Esophagus muscularis mucosa (tissue), 4 donors: ENCODE measurements around the gene CCDC146. TPM values are rescaled to one million over a fixed set of nuclear protein-coding genes. Genes with fewer than 3 reads are reported as not detected.

Source experiments
- DNase-seq: peaks from one replicate; pipeline ENCODE4 v3.0.0-alpha.2; 2017; ENCODE audit errors: extremely low spot score
- H3K27ac ChIP-seq, 4 donors: fragments of 200-600 bp; sonication (generic); replicated peaks in 1 of 4; 1 replicate in 3 of 4; 2 replicates in 1 of 4; pipeline ENCODE4 v1.5.1; 2016 to 2019; ENCODE audit warnings: mild to moderate bottlenecking in 1 of 4
- H3K27me3 ChIP-seq, 4 donors: fragments of 200-600 bp; sonication (generic); one replicate each; pipeline versions ENCODE4 v1.5.1 to v1.6.0; 2016 to 2019
- H3K36me3 ChIP-seq, 4 donors: fragments of 200-600 bp; sonication (generic); one replicate each; pipeline ENCODE4 v1.5.1; 2016 to 2019
- H3K4me1 ChIP-seq, 4 donors: fragments of 200-600 bp; sonication (generic); one replicate each; pipeline ENCODE4 v1.5.1; 2016 to 2019
- H3K4me3 ChIP-seq, 4 donors: fragments of 200-600 bp; sonication (generic); 1 replicate in 2 of 4; 2 replicates in 2 of 4; pipeline ENCODE4 v1.5.1; 2016 to 2019; ENCODE audit warnings: mild to moderate bottlenecking in 4 of 4, moderate library complexity in 1 of 4
- H3K9me3 ChIP-seq, 4 donors: fragments of 200-600 bp; sonication (generic); 1 replicate in 3 of 4; 2 replicates in 1 of 4; pipeline ENCODE4 v1.5.1; 2016 to 2019
- EP300 ChIP-seq: sonication (generic); formaldehyde crosslinking; IDR thresholded peaks from one replicate; pipeline ENCODE4 v1.6.1; 2017; ENCODE audit warnings: antibody characterized with exemption
- POLR2A ChIP-seq: fragments of 450-650 bp; IDR thresholded peaks from one replicate; pipeline ENCODE4 v1.6.1; 2017; ENCODE audit warnings: antibody characterized with exemption, moderate library complexity, mild to moderate bottlenecking, low read depth
- POLR2AphosphoS5 ChIP-seq, 2 donors: sonication (generic); formaldehyde crosslinking; IDR thresholded peaks; one replicate each; pipeline ENCODE4 v1.6.1; 2017; ENCODE audit warnings: antibody characterized with exemption in 2 of 2
- WGBS: methylation state at CpG from one replicate; pipeline ENCODE4 v1.1.5; 2018; 5-methylcytosine and 5-hydroxymethylcytosine counted together
- intact Hi-C: fragments of 100-400 bp; cut with DNase I; formaldehyde crosslinking; loops from one replicate; pipeline ENCODE4 v1.15.1; 2023
- total RNA-seq, 4 donors: library from RNA; depleted of rRNA; stranded (reverse); fragments of >200 nt; gene quantifications; one replicate each; pipeline versions ENCODE4 v1.1.0 to v1.2.1, GENCODE V29; 2016
- TF ChIP-seq, protein P1 (sequence below), 3 experiments: fragments of 200-600 bp in 2 of 3; fragments of 450-650 bp in 1 of 3; sonication (generic) in 2 of 3; IDR thresholded peaks; one replicate each; pipeline ENCODE4 v1.5.1; 2017 to 2019; ENCODE audit warnings: antibody characterized with exemption in 3 of 3, mild to moderate bottlenecking in 2 of 3, moderate library complexity in 1 of 3

CCDC146 gene
- total RNA-seq, 4 donors from 2014 or later: 14.1 to 21.0 (median 16.2) TPM

- H3K4me3 ChIP-seq: peak overlapping the region in 1 of 4 donors; percentile 3
- H3K27me3 ChIP-seq: no peaks in the 10 kb centered on the region
- peak; percentile 37 for TF ChIP-seq EP300
- peak in 1 of 2 donors; percentile 53 for TF ChIP-seq POLR2AphosphoS5 (IDR thresholded peaks at IDR 0.05)
- TF ChIP-seq, protein P1, sequence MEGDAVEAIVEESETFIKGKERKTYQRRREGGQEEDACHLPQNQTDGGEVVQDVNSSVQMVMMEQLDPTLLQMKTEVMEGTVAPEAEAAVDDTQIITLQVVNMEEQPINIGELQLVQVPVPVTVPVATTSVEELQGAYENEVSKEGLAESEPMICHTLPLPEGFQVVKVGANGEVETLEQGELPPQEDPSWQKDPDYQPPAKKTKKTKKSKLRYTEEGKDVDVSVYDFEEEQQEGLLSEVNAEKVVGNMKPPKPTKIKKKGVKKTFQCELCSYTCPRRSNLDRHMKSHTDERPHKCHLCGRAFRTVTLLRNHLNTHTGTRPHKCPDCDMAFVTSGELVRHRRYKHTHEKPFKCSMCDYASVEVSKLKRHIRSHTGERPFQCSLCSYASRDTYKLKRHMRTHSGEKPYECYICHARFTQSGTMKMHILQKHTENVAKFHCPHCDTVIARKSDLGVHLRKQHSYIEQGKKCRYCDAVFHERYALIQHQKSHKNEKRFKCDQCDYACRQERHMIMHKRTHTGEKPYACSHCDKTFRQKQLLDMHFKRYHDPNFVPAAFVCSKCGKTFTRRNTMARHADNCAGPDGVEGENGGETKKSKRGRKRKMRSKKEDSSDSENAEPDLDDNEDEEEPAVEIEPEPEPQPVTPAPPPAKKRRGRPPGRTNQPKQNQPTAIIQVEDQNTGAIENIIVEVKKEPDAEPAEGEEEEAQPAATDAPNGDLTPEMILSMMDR (IDR thresholded peaks at IDR 0.05): no peak
- H3K36me3 ChIP-seq: no peaks in the 10 kb centered on the region
- H3K4me1 ChIP-seq: peaks cover 37 to 77% (median 62%) of the 10 kb centered on the region in 4 donors
- peak overlapping the region; percentile 78 to 84 (median 79) for H3K27ac ChIP-seq
- intact Hi-C loops: loop anchor here (5.0 kb wide), 1 partner anchor 125 kb away; no protein-coding TSS in a partner anchor
- WGBS: 43% methylated on average over 7 of the region's 12 CpGs
- H3K9me3 ChIP-seq: no peaks in the 10 kb centered on the region
- DNase-seq: peak; percentile 55
Observed at GRCh38 chr7:77327067-77327931, 204.9 kb downstream of the CCDC146 start.

GRCh38 chr7:77327932-77328628 lies 205.7 kb downstream of the CCDC146 start:
- intact Hi-C loops: loop anchor here (5.0 kb wide), 1 partner anchor 126 kb away; no protein-coding TSS in a partner anchor
- no peak for DNase-seq
- WGBS: 44% methylated on average over 2 of the region's 6 CpGs
- Histone ChIP-seq H3K9me3 (no peaks in the 10 kb centered on the region), H3K36me3 (no peaks in the 10 kb centered on the region), H3K4me3 (peak overlapping the region in 1 of 4 donors; percentile 4), H3K27ac (peak overlapping the region; percentile 78 to 84 (median 79)), H3K27me3 (no peaks in the 10 kb centered on the region), H3K4me1 (peaks cover 37 to 77% (median 63%) of the 10 kb centered on the region in 4 donors)
- TF ChIP-seq POLR2A (no peak), POLR2AphosphoS5 (IDR thresholded peaks at IDR 0.05) (peak in 1 of 2 donors; percentile 17), EP300 (no peak)
- TF ChIP-seq, protein P1 (IDR thresholded peaks at IDR 0.05): peak in 1 of 3 experiments; percentile 16

DNA sequence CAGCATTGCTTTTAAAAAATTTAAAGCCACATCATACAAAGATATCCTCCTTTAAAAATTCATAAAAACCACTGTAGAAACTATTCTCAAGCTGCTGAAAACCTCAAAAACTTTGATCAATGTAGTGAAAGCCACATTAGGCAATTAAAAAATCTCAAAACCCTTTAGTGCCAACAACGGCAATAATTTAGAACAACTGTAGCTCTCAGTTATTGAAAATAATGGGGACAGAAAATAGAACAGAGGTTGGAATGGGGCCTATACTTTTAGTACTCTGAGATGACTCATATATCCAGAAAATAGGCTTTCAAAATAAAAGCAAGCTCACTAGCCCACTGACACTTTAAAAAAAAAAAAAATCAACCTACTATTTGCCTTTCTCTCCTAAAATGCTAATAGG lies 206.3 kb downstream of the CCDC146 start:
- no peak for DNase-seq
- Histone ChIP-seq H3K4me3 (no peak overlapping the region), H3K9me3 (no peaks in the 10 kb centered on the region), H3K27ac (peak overlapping the region; percentile 78 to 84 (median 79)), H3K4me1 (peaks cover 37 to 77% (median 63%) of the 10 kb centered on the region in 4 donors), H3K27me3 (no peaks in the 10 kb centered on the region), H3K36me3 (no peaks in the 10 kb centered on the region)
- intact Hi-C loops: loop anchor here (5.0 kb wide), 1 partner anchor 126 kb away; no protein-coding TSS in a partner anchor
- TF ChIP-seq, protein P1 (IDR thresholded peaks at IDR 0.05): no peak
- TF ChIP-seq EP300: no peak
- no peak for TF ChIP-seq POLR2A
- TF ChIP-seq POLR2AphosphoS5 (IDR thresholded peaks at IDR 0.05): no peak
- 8% methylated on average over 1 of the region's 1 CpG for WGBS

GRCh38 chr7:77329466-77330168 lies 207.2 kb downstream of the CCDC146 start:
- no peak for TF ChIP-seq POLR2AphosphoS5 (IDR thresholded peaks at IDR 0.05)
- TF ChIP-seq, protein P1 (IDR thresholded peaks at IDR 0.05): no peak
- TF ChIP-seq EP300: no peak
- TF ChIP-seq POLR2A: no peak
- no peak overlapping the region for H3K4me3 ChIP-seq
- DNase-seq: peak; percentile 31
- peak overlapping the region; percentile 29 to 79 (median 78) for H3K27ac ChIP-seq
- intact Hi-C loops: loop anchor here (5.0 kb wide), 3 partner anchors 82 to 207 kb away; partner anchors contain the start of gene CCDC146
- H3K36me3 ChIP-seq: no peaks in the 10 kb centered on the region
- no peaks in the 10 kb centered on the region for H3K9me3 ChIP-seq
- no peaks in the 10 kb centered on the region for H3K27me3 ChIP-seq
- 96% methylated on average over 4 of the region's 4 CpGs for WGBS
- peaks cover 37 to 70% (median 61%) of the 10 kb centered on the region in 4 donors for H3K4me1 ChIP-seq
